NT2/D1 (cell line): Measurements from ENCODE around the gene MEMO1.
"Not testable (repeated sequence)": the region's sequence is repeated elsewhere in the genome, so short reads cannot be mapped to it uniquely, and the experiment has no call there.

Source experiments
- YY1 ChIP-seq: IDR thresholded peaks from 2 replicates; pipeline ENCODE4 v1.6.1; 2011; ENCODE audit not compliant: insufficient read length, insufficient read depth
- ZNF274 ChIP-seq: IDR thresholded peaks from 2 replicates; pipeline ENCODE4 v1.6.1; 2011; ENCODE audit warnings: mild to moderate bottlenecking, low read depth, low read length

DNA sequence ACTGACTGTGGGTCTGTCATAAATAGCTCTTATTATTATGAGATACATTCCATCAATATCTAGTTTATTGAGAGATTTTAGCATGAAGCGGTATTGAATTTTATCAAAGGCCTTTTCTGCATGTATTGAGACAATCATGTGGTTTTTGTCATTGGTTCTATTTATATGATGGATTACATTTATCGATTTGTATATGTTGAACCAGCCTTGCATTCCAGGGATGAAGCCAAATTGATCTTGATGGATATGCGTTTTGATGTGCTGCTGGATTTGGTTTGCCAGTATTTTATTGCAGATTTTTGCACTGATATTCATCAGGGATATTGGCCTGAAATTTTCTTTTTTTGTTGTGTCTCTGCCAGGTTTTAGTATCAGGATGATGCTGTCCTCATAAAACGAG is 113.5 kb downstream of the MEMO1 start:
- not testable (repeated sequence) for TF ChIP-seq ZNF274, YY1
